AG09309 (cell line): ENCODE measurements around the gene PNPLA7.

Experiments
- DNase-seq: peaks from one replicate; pipeline ENCODE4 v3.0.0-alpha.2; 2010; ENCODE audit warnings: low read depth
- H3K4me3 ChIP-seq: 2 replicates; pipeline ENCODE4 v1.5.1; 2011; ENCODE audit warnings: mild to moderate bottlenecking, low read depth, low read length, moderate library complexity; ENCODE audit not compliant: control insufficient read depth
- CTCF ChIP-seq: IDR thresholded peaks from 2 replicates; pipeline ENCODE4 v1.5.1; 2011; ENCODE audit warnings: mild to moderate bottlenecking, low read depth, low read length, inconsistent platforms; ENCODE audit not compliant: insufficient read depth, control insufficient read depth; ENCODE audit errors: missing control alignments

The PNPLA7 gene

GRCh38 chr9:137458194-137459151 is 91.7 kb downstream of the PNPLA7 start:
- TF ChIP-seq CTCF = no peak
- DNase-seq = no peak
- peak overlapping the region; percentile 61 for H3K4me3 ChIP-seq

GRCh38 chr9:137457406-137458193 is 92.6 kb downstream of the PNPLA7 start:
- no peak for DNase-seq
- H3K4me3 ChIP-seq = peak overlapping the region; percentile 61
- no peak for TF ChIP-seq CTCF

- TF ChIP-seq CTCF = no peak
- H3K4me3 ChIP-seq = no peak overlapping the region
- no peak for DNase-seq
These were observed 93.3 kb downstream of the PNPLA7 start for GRCh38 chr9:137456864-137457405.

GRCh38 chr9:137456061-137456863 is 93.9 kb downstream of the PNPLA7 start:
- H3K4me3 ChIP-seq = no peak overlapping the region
- no peak for DNase-seq

GRCh38 chr9:137455359-137455991 is 94.7 kb downstream of the PNPLA7 start:
- DNase-seq = no peak
- H3K4me3 ChIP-seq = no peak overlapping the region
- TF ChIP-seq CTCF = no peak

More at GRCh38 chr9:137456061-137456863, 93.9 kb downstream of the PNPLA7 start:
- TF ChIP-seq CTCF = no peak
